B cell (primary cell): Measurements from ENCODE around the gene ADAD1. TPM values are rescaled to one million over a fixed set of nuclear protein-coding genes. Genes with fewer than 3 reads are reported as not detected.

Source experiments
- ATAC-seq: fragments of 200-7000 bp; cut with Tn5 transposase; one replicate; pipeline ENCODE4 v1.10.0; 2021; ENCODE audit warnings: low read depth, mild to moderate bottlenecking, moderate number of reproducible peaks, moderate library complexity
- CTCF ChIA-PET: fragments of 350-600 bp; sonication (Branson Sonifier 250); formaldehyde crosslinking; loops from one replicate; lab custom pipeline; 2021; ENCODE audit warnings: antibody characterized with exemption, inconsistent platforms; lab: Charles Lee
- POLR2A ChIA-PET: fragments of 350-600 bp; sonication (Branson Sonifier 250); formaldehyde crosslinking; loops from one replicate; lab custom pipeline; 2021; ENCODE audit warnings: antibody characterized with exemption; lab: Charles Lee
- DNase-seq: peaks from one replicate; pipeline ENCODE4 v3.0.0; 2013
- H2AFZ ChIP-seq: 2 replicates; pipeline ENCODE4 v1.6.1; 2012; ENCODE audit warnings: mild to moderate bottlenecking, low read depth, low read length; ENCODE audit not compliant: insufficient read depth, poor library complexity, severe bottlenecking
- H3K27ac ChIP-seq, 2 donors: 1 replicate in 1 of 2; 2 replicates in 1 of 2; pipeline ENCODE4 v1.5.1; 2012 to 2013; ENCODE audit warnings: low read length in 2 of 2, mild to moderate bottlenecking in 2 of 2, moderate library complexity in 1 of 2
- H3K27me3 ChIP-seq, 4 experiments: fragments of 200-600 bp in 1 of 4; sonication (generic) in 1 of 4; replicated peaks in 1 of 4; 1 replicate in 2 of 4; 2 replicates in 2 of 4; pipeline versions ENCODE4 v1.6.1 to v1.7.0; 2013 to 2016; ENCODE audit warnings: low read length in 3 of 4, mild to moderate bottlenecking in 2 of 4, mixed read lengths in 1 of 4, moderate library complexity in 1 of 4; ENCODE audit not compliant: insufficient read depth in 4 of 4, control insufficient read depth in 3 of 4; ENCODE audit errors: control extremely low read depth in 1 of 4
- H3K36me3 ChIP-seq, 2 experiments: replicated peaks in 1 of 2; 1 replicate in 1 of 2; 2 replicates in 1 of 2; pipeline versions ENCODE4 v1.6.1 to v1.7.1; 2013; ENCODE audit warnings: low read length in 1 of 2; ENCODE audit not compliant: insufficient read depth in 2 of 2, control insufficient read depth in 1 of 2; ENCODE audit errors: control extremely low read depth in 1 of 2, extremely low read depth in 1 of 2
- H3K4me1 ChIP-seq, 2 donors: fragments of 200-600 bp in 1 of 2; sonication (generic) in 1 of 2; 1 replicate in 1 of 2; 2 replicates in 1 of 2; pipeline versions ENCODE4 v1.5.1 to v1.6.1; 2013 to 2017; ENCODE audit warnings: low read length in 2 of 2; ENCODE audit not compliant: control insufficient read depth in 2 of 2, insufficient read depth in 2 of 2
- H3K4me2 ChIP-seq: replicated peaks from 2 replicates; pipeline ENCODE3; 2012; ENCODE audit warnings: mild to moderate bottlenecking, low read depth, low read length; ENCODE audit not compliant: poor library complexity, severe bottlenecking
- H3K4me3 ChIP-seq, 5 experiments: fragments of 200-600 bp in 1 of 5; sonication (generic) in 1 of 5; 1 replicate in 3 of 5; 2 replicates in 2 of 5; pipeline versions ENCODE4 v1.5.1 to v1.7.0; 2011 to 2016; ENCODE audit warnings: low read length in 4 of 5, mild to moderate bottlenecking in 4 of 5, low read depth in 2 of 5, control low read depth in 1 of 5, moderate library complexity in 1 of 5; ENCODE audit not compliant: insufficient read depth in 1 of 5; ENCODE audit errors: control extremely low read depth in 1 of 5, extremely low read depth in 1 of 5
- H3K79me2 ChIP-seq: fragments of 200-600 bp; sonication (generic); one replicate; pipeline ENCODE4 v1.6.0; 2016; ENCODE audit warnings: low read length; ENCODE audit not compliant: control insufficient read depth, insufficient read depth
- H3K9ac ChIP-seq: fragments of 200-600 bp; sonication (generic); 2 replicates; pipeline ENCODE4 v1.6.1; 2017; ENCODE audit warnings: mild to moderate bottlenecking, low read length, moderate library complexity
- H3K9me3 ChIP-seq, 3 donors: one replicate each; pipeline versions ENCODE4 v1.6.1 to v1.7.1; 2013; ENCODE audit warnings: low read length in 2 of 3; ENCODE audit not compliant: control insufficient read depth in 2 of 3, insufficient read depth in 1 of 3; ENCODE audit errors: control extremely low read depth in 1 of 3
- H4K20me1 ChIP-seq: 2 replicates; pipeline ENCODE4 v1.6.0; 2012; ENCODE audit warnings: mild to moderate bottlenecking, low read length; ENCODE audit not compliant: insufficient read depth, control insufficient read depth, poor library complexity, severe bottlenecking
- H3K27ac Mint-ChIP-seq: one replicate; pipeline ENCODE4 v1.8.0; 2021; ENCODE audit warnings: mixed read lengths
- H3K27me3 Mint-ChIP-seq: one replicate; pipeline ENCODE4 v1.8.0; 2021; ENCODE audit warnings: mixed read lengths
- H3K4me1 Mint-ChIP-seq: one replicate; pipeline ENCODE4 v1.8.0; 2021; ENCODE audit warnings: mixed read lengths
- H3K4me3 Mint-ChIP-seq: one replicate; pipeline ENCODE4 v1.8.0; 2021; ENCODE audit warnings: mixed read lengths
- H3K9me3 Mint-ChIP-seq: one replicate; pipeline ENCODE4 v1.8.0; 2022; ENCODE audit warnings: mixed read lengths; ENCODE audit not compliant: insufficient read depth
- CTCF ChIP-seq: fragments of 200-600 bp; IDR thresholded peaks from one replicate; pipeline ENCODE4 v1.8.0; 2022; ENCODE audit warnings: antibody characterized with exemption, mild to moderate bottlenecking
- EZH2 ChIP-seq: IDR thresholded peaks from 2 replicates; pipeline ENCODE4 v1.6.1; 2012; ENCODE audit warnings: borderline replicate concordance, low read depth, mild to moderate bottlenecking, moderate library complexity, low read length; ENCODE audit not compliant: insufficient read depth, poor library complexity, severe bottlenecking
- WGBS: methylation state at CpG from one replicate; pipeline ENCODE4 v1.1.5; 2013; ENCODE audit warnings: missing lambda C conversion rate; ENCODE audit not compliant: insufficient coverage; 5-methylcytosine and 5-hydroxymethylcytosine counted together
- intact Hi-C: fragments of 100-400 bp; cut with micrococcal nuclease; formaldehyde crosslinking; loops from one replicate; pipeline ENCODE4 v1.10.0; 2022
- polyA plus RNA-seq: library from polyadenylated mRNA; depleted of rRNA; stranded (reverse); fragments of >200 nt; gene quantifications from 2 replicates; pipeline ENCODE4 v1.2.3, GENCODE V29; 2012
- total RNA-seq, 2 donors: library from RNA; stranded (reverse); fragments of 120-200 nt in 1 of 2; gene quantifications; 1 replicate in 1 of 2; 2 replicates in 1 of 2; pipeline versions ENCODE4 v1.2.3 to v1.2.4, GENCODE V29; 2013 to 2022

Gene ADAD1
- total and polyA plus RNA-seq, 2 donors (not counting 1 experiment from before 2014, with no cell fraction given): not detected

GRCh38 chr4:122346503-122346902 lies 32.3 kb upstream of the ADAD1 start:
- H3K9me3 Mint-ChIP-seq: no peaks in the 10 kb centered on the region
- intact Hi-C loops: no loop called here
- ChIA-PET CTCF (no interaction called here), POLR2A (no interaction called here)
- no CpG with 5 or more reads among the region's 5 CpGs for WGBS
- no peaks in the 10 kb centered on the region for H3K27me3 Mint-ChIP-seq
- Histone ChIP-seq H2AFZ (no peak overlapping the region), H3K27ac (no peak overlapping the region), H3K9ac (no peak overlapping the region), H3K4me3 (no peak overlapping the region), H3K4me1 (no peaks in the 10 kb centered on the region), H4K20me1 (no peaks in the 10 kb centered on the region), H3K36me3 (peaks cover 22 to 49% of the 10 kb centered on the region in 2 experiments), H3K79me2 (no peaks in the 10 kb centered on the region), H3K4me2 (no peak overlapping the region), H3K27me3 (no peaks in the 10 kb centered on the region), H3K9me3 (no peaks in the 10 kb centered on the region)
- DNase-seq (no peak), ATAC-seq (no peak)
- H3K4me1 Mint-ChIP-seq: no peaks in the 10 kb centered on the region
- H3K4me3 Mint-ChIP-seq: no peak overlapping the region
- H3K27ac Mint-ChIP-seq: no peak overlapping the region
- TF ChIP-seq EZH2 (no peak), CTCF (no peak)

DNA sequence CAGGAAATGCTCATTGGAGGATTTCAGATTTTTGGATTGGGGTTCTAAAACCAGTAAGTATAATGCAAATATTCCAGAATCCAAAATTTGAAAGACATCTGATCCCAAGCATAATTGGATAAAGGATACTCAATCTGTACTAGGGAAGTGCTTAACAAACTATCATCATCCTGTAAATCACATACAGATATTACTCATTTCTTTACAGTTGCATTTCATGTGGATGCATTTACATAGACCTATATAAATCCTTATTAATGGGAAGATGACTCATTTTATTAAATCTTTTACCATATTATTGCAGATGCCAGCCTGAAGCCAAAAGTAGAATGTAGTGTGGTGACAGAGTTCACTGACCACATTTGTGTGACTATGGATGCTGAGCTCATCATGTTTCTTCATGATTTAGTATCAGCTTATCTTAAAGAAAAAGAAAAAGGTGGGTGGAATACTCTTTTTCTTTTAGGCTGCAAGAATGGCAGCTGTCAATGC lies 22.4 kb upstream of the ADAD1 start:
- DNase-seq (no peak), ATAC-seq (no peak)
- Histone ChIP-seq H3K4me1 (no peaks in the 10 kb centered on the region), H3K9me3 (no peaks in the 10 kb centered on the region), H3K4me3 (no peak overlapping the region), H3K27ac (no peak overlapping the region), H2AFZ (no peak overlapping the region), H3K27me3 (no peaks in the 10 kb centered on the region), H3K4me2 (no peak overlapping the region), H3K79me2 (no peaks in the 10 kb centered on the region), H3K9ac (no peak overlapping the region), H4K20me1 (no peaks in the 10 kb centered on the region), H3K36me3 (peaks cover 37 to 48% of the 10 kb centered on the region in 2 experiments)
- CTCF ChIA-PET: no interaction called here
- intact Hi-C loops: no loop called here
- Mint-ChIP-seq H3K9me3 (no peaks in the 10 kb centered on the region), H3K27ac (no peak overlapping the region), H3K27me3 (no peaks in the 10 kb centered on the region), H3K4me3 (no peak overlapping the region), H3K4me1 (no peaks in the 10 kb centered on the region)
- TF ChIP-seq EZH2: no peak
- TF ChIP-seq CTCF: no peak
- POLR2A ChIA-PET: no interaction called here
